Hematopoietic multipotent progenitor cell treated with erythropoietin and hydrocortisone succinate and interleukin-3 and kit ligand, for 4 days (in vitro differentiated cells): Measurements from ENCODE around the gene NSFL1C.
"Not testable (repeated sequence)": the region's sequence is repeated elsewhere in the genome, so short reads cannot be mapped to it uniquely, and the experiment has no call there.

Source experiments
- DNase-seq: peaks from one replicate; pipeline ENCODE4 v3.0.0-alpha.2; 2015

The NSFL1C gene

GRCh38 chr20:1466211-1467081 lies at the start of gene NSFL1C:
Gene NSFL1C (minus strand): TSS chr20:1466849. CDS start chr20:1466824, 25 bp downstream.
- peak; percentile 97 for DNase-seq

GRCh38 chr20:1513801-1514200 lies 47.2 kb upstream of the NSFL1C start:
- no peak for DNase-seq

- peak; percentile 86 for DNase-seq
Measured at GRCh38 chr20:1509237-1509636, 42.6 kb upstream of the NSFL1C start.

- DNase-seq = no peak
Measured at GRCh38 chr20:1508574-1508973, 41.9 kb upstream of the NSFL1C start.

GRCh38 chr20:1507276-1507675 lies 40.6 kb upstream of the NSFL1C start:
- DNase-seq = no peak

- no peak for DNase-seq
Measured at GRCh38 chr20:1505871-1506270, 39.2 kb upstream of the NSFL1C start.

GRCh38 chr20:1505361-1505760 lies 38.7 kb upstream of the NSFL1C start:
- no peak for DNase-seq

GRCh38 chr20:1503564-1504227 lies 37.0 kb upstream of the NSFL1C start:
- DNase-seq = peak; percentile 96

GRCh38 chr20:1500496-1500895 lies 33.8 kb upstream of the NSFL1C start:
- peak; percentile 55 for DNase-seq

GRCh38 chr20:1499528-1500420 lies 33.1 kb upstream of the NSFL1C start:
- no peak for DNase-seq

- DNase-seq = not testable (repeated sequence)
Measured at GRCh38 chr20:1497371-1497770, 30.7 kb upstream of the NSFL1C start.

GRCh38 chr20:1496930-1497329 lies 30.3 kb upstream of the NSFL1C start:
- DNase-seq = no peak

- DNase-seq = no peak
Measured at GRCh38 chr20:1494436-1494835, 27.8 kb upstream of the NSFL1C start.

GRCh38 chr20:1493536-1493935 lies 26.9 kb upstream of the NSFL1C start:
- DNase-seq = no peak

GRCh38 chr20:1491860-1492642 lies 25.4 kb upstream of the NSFL1C start:
- DNase-seq = peak; percentile 32

GRCh38 chr20:1491281-1491840 lies 24.7 kb upstream of the NSFL1C start, which contains the start of gene SIRPB2:
Gene SIRPB2 (minus strand): TSS chr20:1491420. CDS start chr20:1491359, 61 bp downstream.
- peak; percentile 79 for DNase-seq

GRCh38 chr20:1490643-1491195 lies 24.1 kb upstream of the NSFL1C start:
- DNase-seq = no peak

GRCh38 chr20:1489764-1490436 lies 23.3 kb upstream of the NSFL1C start:
- peak; percentile 70 for DNase-seq

GRCh38 chr20:1489325-1489724 lies 22.7 kb upstream of the NSFL1C start:
- DNase-seq = no peak

GRCh38 chr20:1486566-1486965 lies 19.9 kb upstream of the NSFL1C start:
- no peak for DNase-seq
